DMS 273 treated with DMSO at 0.1 percent for 48 hours (cell line): ENCODE measurements around the gene SPAG16.
"Not testable (repeated sequence)": the region's sequence is repeated elsewhere in the genome, so short reads cannot be mapped to it uniquely, and the experiment has no call there.

Experiments
- DNase-seq: peaks from one replicate; lab custom pipeline; 2025; lab: John Stamatoyannopoulos, UW

SPAG16 gene

GRCh38 chr2:213408426-213409070, 124.3 kb downstream of the SPAG16 start:
- DNase-seq = not testable (repeated sequence)

- DNase-seq = not testable (repeated sequence)
These were observed 126.4 kb downstream of the SPAG16 start for GRCh38 chr2:213410687-213411086.

- no peak for DNase-seq
These were observed 127.5 kb downstream of the SPAG16 start for GRCh38 chr2:213411582-213412289.

DNA sequence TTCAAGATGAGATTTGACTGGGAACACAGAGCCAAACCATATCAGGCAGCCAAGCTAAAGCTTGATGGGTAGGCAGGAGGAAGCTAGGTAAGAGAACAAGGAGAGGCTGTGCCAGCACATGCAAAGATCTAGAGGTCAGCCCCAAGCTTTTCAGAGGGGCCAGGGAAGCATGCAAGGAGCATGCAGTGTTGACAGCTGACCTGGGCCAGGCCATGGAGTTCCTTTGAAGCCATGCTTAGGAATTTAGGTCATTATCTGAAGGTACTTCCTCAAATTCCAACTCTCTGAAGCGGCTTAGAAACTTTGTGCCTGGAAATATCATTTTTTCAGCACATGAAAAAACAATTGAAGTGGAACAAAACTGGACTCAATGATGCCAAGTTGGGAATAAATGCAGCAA, 130.8 kb downstream of the SPAG16 start:
- no peak for DNase-seq

DNA sequence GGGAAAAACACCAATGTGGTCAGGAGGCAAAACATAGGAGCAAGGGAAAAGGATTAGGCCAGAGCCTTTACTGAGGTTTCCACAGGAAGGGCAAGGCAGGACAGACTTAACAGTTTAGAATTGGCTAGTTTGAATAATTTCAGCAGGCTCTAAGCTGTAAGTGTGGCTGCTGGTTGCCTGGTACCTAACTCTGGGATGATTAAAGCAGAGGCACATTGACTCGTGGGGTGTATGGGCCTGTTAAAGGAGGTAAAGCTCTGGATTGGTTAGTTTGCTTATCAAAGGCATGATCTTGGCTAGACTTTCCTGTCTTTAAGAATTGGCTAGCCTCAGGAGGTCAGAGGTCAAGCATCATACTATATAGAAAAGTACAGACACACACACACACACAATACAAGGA, 132.6 kb downstream of the SPAG16 start:
- DNase-seq = no peak

DNA sequence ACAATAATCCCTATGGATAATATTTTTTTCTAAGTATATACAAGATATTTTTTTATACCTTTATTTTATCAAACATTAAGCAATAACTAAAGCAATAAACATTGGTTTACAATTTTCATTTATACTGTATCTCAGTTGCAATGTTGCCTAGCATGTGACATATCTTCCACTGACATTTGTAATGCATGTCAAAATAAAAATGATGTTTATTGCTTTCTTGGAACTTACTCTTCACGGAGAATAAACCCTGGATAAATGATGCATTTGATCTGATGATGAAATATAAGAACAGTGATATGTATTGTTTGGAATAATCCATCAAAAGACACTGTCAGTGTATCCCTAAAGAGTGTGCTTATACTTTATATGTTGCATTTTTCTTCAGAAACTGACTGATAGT, 135.7 kb downstream of the SPAG16 start:
- DNase-seq = no peak

DNA sequence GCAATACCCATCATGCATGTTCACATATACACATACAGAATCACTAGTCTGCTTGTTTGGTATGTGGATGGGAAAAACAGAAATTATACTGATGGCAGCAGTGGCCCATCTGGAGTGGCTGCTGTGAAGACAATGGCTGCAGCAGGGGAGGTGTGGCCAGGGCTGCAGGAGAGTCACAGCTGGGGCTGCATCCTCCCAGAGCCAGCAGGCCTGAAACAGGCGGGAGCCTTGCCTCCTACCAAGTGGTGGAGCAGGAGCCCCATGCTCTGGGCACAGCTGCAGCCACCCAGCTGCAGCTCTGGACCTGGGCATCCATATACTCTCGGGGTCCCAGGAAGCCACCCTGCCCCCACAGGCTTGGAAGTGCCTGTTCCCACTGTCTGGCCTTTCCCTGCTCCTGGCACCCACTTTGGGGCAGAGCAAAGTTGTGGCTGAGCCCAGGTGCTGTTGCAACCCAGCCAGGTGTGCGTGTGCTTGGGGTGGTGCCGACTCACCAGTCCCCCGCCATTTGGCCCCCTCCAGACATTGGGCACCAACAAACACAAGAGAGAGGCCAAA, 136.6 kb downstream of the SPAG16 start:
- DNase-seq = no peak

DNA sequence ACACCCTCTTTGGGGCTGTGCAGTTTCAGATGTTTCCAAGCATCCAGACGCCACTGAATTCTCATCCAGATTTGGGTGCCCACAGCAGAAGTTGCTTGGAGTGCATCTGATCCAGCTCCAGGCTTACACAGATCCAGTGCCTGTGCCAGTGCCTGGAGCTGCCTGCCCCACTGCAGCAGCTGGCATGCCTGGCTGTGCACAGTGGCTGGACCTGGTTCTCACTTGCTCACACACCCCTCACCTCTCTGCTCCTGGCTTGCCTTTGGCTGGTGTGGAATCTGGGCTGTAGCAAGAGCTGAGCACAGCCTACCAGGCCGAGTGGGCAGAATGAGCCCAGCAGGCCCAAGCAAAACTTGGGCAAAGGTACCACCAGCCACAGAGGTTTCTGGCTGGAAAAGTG, 137.9 kb downstream of the SPAG16 start:
- DNase-seq = no peak

DNA sequence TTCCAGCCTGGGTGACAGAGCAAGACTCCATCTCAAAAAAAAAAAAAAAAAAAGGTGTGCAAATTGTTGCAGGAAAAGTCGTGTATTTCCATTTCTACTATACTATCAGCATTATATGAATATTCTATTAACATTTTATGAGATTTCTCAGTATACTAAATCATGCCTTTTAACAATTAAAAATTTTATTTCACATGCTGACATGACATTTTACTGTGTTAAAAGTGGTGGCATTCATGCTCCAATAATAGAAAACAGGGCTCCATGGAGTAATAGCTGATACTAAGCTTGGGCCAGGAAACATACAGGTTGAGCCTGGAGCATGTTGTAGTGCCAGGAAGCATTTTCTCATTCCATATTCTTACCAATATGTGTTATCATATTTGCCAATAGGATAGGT, 141.4 kb downstream of the SPAG16 start:
- no peak for DNase-seq

DNA sequence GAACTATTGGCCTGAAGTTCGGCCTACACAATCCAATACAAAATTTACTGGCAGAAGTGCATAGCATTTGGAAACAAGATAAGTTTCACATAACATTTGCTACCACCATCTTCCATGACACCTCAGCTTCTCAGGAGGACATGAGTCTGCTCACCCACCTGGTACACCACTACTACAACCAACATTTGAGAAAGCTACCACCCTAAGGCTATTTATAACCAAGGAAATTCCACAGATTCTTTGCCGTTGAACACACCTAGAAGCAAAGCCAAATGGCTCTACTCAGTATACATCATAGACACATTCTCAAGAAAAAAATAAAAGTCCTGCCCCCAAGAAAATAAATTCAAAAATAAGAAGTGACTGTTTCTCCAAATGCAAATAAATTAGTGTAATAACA, 145.3 kb downstream of the SPAG16 start:
- DNase-seq = no peak

- DNase-seq = no peak
These were observed 159.7 kb downstream of the SPAG16 start for GRCh38 chr2:213443921-213444320.

DNA sequence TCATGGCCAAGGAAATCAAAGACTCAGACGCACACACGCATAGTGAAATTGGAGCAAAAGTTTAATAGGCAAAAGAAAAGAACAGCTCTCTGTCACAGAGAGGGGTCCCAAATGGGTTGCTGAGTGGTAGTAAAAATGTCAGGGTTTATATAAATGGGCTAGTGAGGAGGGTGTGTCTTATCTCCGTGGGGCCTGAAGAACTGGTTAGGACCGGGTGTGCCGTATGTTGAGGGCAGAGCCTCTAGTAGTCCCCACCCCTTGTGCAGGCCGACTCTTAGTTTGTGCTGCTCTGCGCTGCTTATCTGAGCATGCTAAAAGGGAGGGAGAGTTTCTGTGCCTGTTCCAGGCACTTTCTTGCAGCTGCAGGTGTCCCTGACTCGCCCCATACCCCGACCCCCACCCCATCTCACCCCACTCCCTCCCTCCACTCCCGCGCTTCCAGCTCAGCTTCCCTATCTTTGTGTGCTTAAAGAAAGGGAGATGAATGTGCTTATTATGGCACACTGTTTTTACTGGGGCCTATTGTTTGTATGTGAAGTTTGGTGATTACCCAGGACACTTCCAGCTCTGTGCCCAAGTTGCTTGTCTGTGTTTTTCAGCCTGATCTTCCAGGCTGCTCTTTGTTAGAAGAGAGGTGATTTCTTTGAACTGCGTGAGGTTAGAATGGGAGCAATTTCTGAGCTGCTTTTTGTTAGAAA, 167.4 kb downstream of the SPAG16 start:
- no peak for DNase-seq

DNA sequence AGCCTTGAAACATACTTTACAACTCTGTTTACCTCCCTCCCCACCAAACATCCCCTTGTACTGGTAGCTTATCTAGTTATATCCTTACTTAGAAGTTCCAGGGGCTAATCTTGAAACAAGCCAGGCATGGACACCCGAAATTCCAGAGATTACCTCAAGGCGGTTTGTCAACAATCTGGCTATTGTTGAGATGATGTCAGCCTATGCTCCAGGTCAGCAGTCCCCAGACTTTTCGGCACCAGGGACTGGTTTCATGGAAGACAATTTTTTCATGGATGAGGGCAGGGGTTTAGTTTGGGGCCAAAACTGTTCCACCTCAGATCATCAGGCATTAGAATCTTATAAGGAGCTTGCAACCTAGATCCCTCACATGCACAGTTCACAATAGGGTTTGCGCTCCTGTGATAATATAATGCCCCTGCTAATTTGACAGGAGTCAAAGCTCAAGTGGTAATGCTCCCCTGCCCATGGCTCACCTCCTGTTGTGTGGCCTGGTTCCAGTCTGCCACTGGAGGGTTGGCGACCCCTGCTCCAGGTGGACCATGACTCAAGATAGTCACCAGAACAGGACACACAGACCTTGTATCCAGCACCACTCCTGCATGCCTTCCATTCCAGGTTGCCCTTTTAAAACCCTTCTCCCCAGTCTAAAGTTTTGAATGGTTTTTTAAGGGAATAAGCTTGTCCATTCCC, 171.2 kb downstream of the SPAG16 start:
- DNase-seq = no peak

- no peak for DNase-seq
These were observed 191.2 kb downstream of the SPAG16 start for GRCh38 chr2:213475433-213475832.

GRCh38 chr2:213476641-213477040, 192.4 kb downstream of the SPAG16 start:
- DNase-seq = no peak

GRCh38 chr2:213490087-213490486, 205.8 kb downstream of the SPAG16 start:
- DNase-seq = no peak

DNA sequence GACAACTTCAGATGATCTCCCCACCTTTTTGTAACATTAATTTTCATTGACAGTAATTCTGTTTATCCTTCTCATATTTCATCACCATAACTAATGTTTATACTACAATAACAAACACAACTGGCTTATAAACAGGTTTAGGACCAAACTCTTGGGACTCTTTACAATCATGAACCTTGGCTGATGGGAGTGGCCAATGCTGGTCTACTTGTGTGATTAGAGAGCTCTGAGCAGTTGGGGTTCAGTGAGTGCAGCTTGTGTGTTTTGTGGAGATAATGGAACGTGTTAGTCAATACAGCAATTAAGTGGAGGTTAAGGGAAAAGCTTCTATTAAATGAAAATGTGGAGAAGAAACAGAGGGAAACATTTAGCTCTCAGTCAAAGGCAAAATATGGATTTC, 207.1 kb downstream of the SPAG16 start:
- DNase-seq = no peak

DNA sequence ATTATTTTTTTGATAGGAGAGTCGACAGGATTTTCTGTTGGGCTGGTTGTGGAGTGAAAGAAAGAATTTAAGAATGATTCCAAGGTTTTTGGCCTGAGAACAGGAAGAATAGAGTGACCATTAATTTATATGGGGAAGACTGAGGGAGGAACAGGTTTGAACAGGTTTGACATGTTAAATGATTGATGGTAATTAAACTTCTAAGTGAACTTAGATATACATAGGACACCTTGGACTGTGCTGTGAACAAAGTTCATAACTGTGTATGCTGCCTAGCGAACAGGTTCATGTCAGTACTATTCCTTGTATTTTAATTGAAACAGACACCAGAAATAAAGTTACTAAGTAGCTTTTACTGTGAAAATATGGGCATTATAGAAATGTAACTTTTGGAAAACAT, 212.0 kb downstream of the SPAG16 start:
- no peak for DNase-seq

- no peak for DNase-seq
These were observed 216.6 kb downstream of the SPAG16 start for GRCh38 chr2:213500881-213501280.

GRCh38 chr2:213524164-213524563, 239.9 kb downstream of the SPAG16 start:
- no peak for DNase-seq

- DNase-seq = no peak
These were observed 253.3 kb downstream of the SPAG16 start for GRCh38 chr2:213537579-213537978.

DNA sequence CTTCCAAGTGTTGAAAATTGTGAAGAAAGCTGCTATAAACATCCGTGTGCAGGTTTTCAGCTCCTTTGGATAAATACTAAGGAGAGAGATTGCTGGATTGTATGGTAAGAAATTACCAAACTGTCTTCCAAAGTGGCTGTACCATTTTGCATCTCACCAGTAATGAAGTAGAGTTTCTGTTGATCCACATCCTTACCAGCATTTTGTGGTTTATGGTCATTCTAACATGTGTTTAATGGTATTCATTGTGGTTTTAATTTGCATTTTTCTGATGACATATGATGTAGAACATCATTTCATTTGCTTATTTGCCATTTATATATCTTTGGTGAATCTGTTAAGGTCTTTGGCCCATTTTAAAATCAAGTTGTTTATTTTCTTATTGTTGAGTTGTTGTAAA, 260.7 kb downstream of the SPAG16 start:
- DNase-seq = no peak
